GM11168 (cell line): ENCODE measurements around the gene RPS21.

ENCODE experiments used
- in situ Hi-C: fragments of 300-500 bp; cut with MboI; formaldehyde crosslinking; loops from one replicate; pipeline ENCODE4 v1.12.0; 2022; ENCODE audit warnings: low sequenced_read_pairs; ENCODE audit not compliant: unreplicated experiment

Gene RPS21

GRCh38 chr20:62386383-62387218, at the start of gene RPS21:
Gene RPS21 (plus strand): TSS chr20:62387103. CDS start chr20:62387339, 236 bp downstream.
- in situ Hi-C loops, result loop anchor here (25.0 kb wide), 1 partner anchor 374 kb away; no protein-coding TSS in a partner anchor

GRCh38 chr20:62337558-62338293, 49.2 kb upstream of the RPS21 start:
- in situ Hi-C loops, result no loop called here

GRCh38 chr20:62338294-62338620, 48.6 kb upstream of the RPS21 start:
- in situ Hi-C loops, result no loop called here

GRCh38 chr20:62339647-62340062, 47.2 kb upstream of the RPS21 start:
- in situ Hi-C loops, result no loop called here

GRCh38 chr20:62342910-62343309, 44.0 kb upstream of the RPS21 start:
- in situ Hi-C loops, result no loop called here

GRCh38 chr20:62344092-62344491, 42.8 kb upstream of the RPS21 start:
- in situ Hi-C loops, result no loop called here

GRCh38 chr20:62344782-62345181, 42.1 kb upstream of the RPS21 start:
- in situ Hi-C loops, result no loop called here

GRCh38 chr20:62345681-62346370, 41.1 kb upstream of the RPS21 start:
- in situ Hi-C loops, result no loop called here

- in situ Hi-C loops, result no loop called here
Observed at GRCh38 chr20:62346398-62347150, 40.3 kb upstream of the RPS21 start.

- in situ Hi-C loops, result no loop called here
Observed at GRCh38 chr20:62347151-62347404, 39.8 kb upstream of the RPS21 start.

- in situ Hi-C loops, result no loop called here
Observed at GRCh38 chr20:62347445-62347844, 39.5 kb upstream of the RPS21 start.

- in situ Hi-C loops, result no loop called here
Observed at GRCh38 chr20:62348604-62349003, 38.3 kb upstream of the RPS21 start.

GRCh38 chr20:62349556-62350097, 37.3 kb upstream of the RPS21 start:
- in situ Hi-C loops, result no loop called here

- in situ Hi-C loops, result no loop called here
Observed at GRCh38 chr20:62350098-62350628, 36.7 kb upstream of the RPS21 start.

- in situ Hi-C loops, result no loop called here
Observed at GRCh38 chr20:62350629-62351422, 36.1 kb upstream of the RPS21 start.

GRCh38 chr20:62351469-62352401, 35.2 kb upstream of the RPS21 start:
- in situ Hi-C loops, result no loop called here

- in situ Hi-C loops, result no loop called here
Observed at GRCh38 chr20:62352402-62353288, 34.3 kb upstream of the RPS21 start.
